Tibial artery (tissue), 4 donors: Measurements from ENCODE around the gene POLA2.

Experiments used
- DNase-seq, 2 donors: peaks; one replicate each; pipeline ENCODE4 v3.0.0-alpha.2; 2019
- H3K27ac ChIP-seq, 2 donors: fragments of 200-600 bp; sonication (generic) in 1 of 2; 1 replicate in 1 of 2; 2 replicates in 1 of 2; pipeline ENCODE4 v1.5.1; 2018 to 2019; ENCODE audit warnings: mild to moderate bottlenecking in 1 of 2
- H3K27me3 ChIP-seq, 2 donors: fragments of 200-600 bp; sonication (generic) in 1 of 2; one replicate each; pipeline versions ENCODE4 v1.5.1 to v1.6.0; 2016 to 2019
- H3K36me3 ChIP-seq, 3 donors: fragments of 200-600 bp; sonication (generic) in 2 of 3; one replicate each; pipeline ENCODE4 v1.5.1; 2016 to 2019; ENCODE audit warnings: mild to moderate bottlenecking in 2 of 3
- H3K4me1 ChIP-seq, 4 donors: fragments of 200-600 bp; sonication (generic) in 2 of 4; 1 replicate in 3 of 4; 2 replicates in 1 of 4; pipeline ENCODE4 v1.5.1; 2016 to 2019
- H3K4me3 ChIP-seq, 2 donors: fragments of 200-600 bp; sonication (generic) in 1 of 2; 1 replicate in 1 of 2; 2 replicates in 1 of 2; pipeline ENCODE4 v1.5.1; 2018 to 2019; ENCODE audit warnings: mild to moderate bottlenecking in 2 of 2
- H3K9me3 ChIP-seq, 3 donors: fragments of 200-600 bp; sonication (generic) in 1 of 3; one replicate each; pipeline ENCODE4 v1.5.1; 2016 to 2019
- CTCF ChIP-seq, 2 experiments: fragments of 200-600 bp in 1 of 2; fragments of 450-650 bp in 1 of 2; IDR thresholded peaks; one replicate each; pipeline ENCODE4 v1.5.1; 2017 to 2019; ENCODE audit warnings: antibody characterized with exemption in 2 of 2, mild to moderate bottlenecking in 1 of 2, moderate library complexity in 1 of 2
- intact Hi-C: fragments of 100-400 bp; cut with DNase I; formaldehyde crosslinking; loops from one replicate; pipeline ENCODE4 v1.15.0; 2023; ENCODE audit warnings: low total_unique reads

Gene POLA2

GRCh38 chr11:65279741-65280440, 18.1 kb downstream of the POLA2 start:
- Histone ChIP-seq H3K27me3 (no peaks in the 10 kb centered on the region), H3K4me3 (no peak overlapping the region), H3K36me3 (peaks cover 9 to 52% (median 24%) of the 10 kb centered on the region in 3 donors), H3K27ac (no peak overlapping the region), H3K9me3 (no peaks in the 10 kb centered on the region), H3K4me1 (peaks cover 0 to 7% (median under 1%) of the 10 kb centered on the region in 4 donors)
- intact Hi-C loops: no loop called here
- TF ChIP-seq CTCF (IDR thresholded peaks at IDR 0.05): no peak
- no peak for DNase-seq

- H3K4me3 ChIP-seq: no peak overlapping the region
- no peak for TF ChIP-seq CTCF (IDR thresholded peaks at IDR 0.05)
- no peak overlapping the region for H3K27ac ChIP-seq
- H3K36me3 ChIP-seq: peaks cover 9 to 60% (median 24%) of the 10 kb centered on the region in 3 donors
- intact Hi-C loops: no loop called here
- H3K27me3 ChIP-seq: no peaks in the 10 kb centered on the region
- peak in 1 of 2 donors; percentile 7 for DNase-seq
- no peaks in the 10 kb centered on the region for H3K9me3 ChIP-seq
- H3K4me1 ChIP-seq: peaks cover 0 to 7% (median 0%) of the 10 kb centered on the region in 4 donors
Observed at GRCh38 chr11:65280646-65281045, 18.9 kb downstream of the POLA2 start.

- intact Hi-C loops: no loop called here
- H3K9me3 ChIP-seq: no peaks in the 10 kb centered on the region
- TF ChIP-seq CTCF (IDR thresholded peaks at IDR 0.05): no peak
- no peak for DNase-seq
- no peak overlapping the region for H3K4me3 ChIP-seq
- H3K4me1 ChIP-seq: peaks cover 0 to 17% (median 0%) of the 10 kb centered on the region in 4 donors
- no peaks in the 10 kb centered on the region for H3K27me3 ChIP-seq
- H3K36me3 ChIP-seq: peaks cover 9 to 65% (median 15%) of the 10 kb centered on the region in 3 donors
- H3K27ac ChIP-seq: no peak overlapping the region
Observed at GRCh38 chr11:65286686-65287085, 24.9 kb downstream of the POLA2 start.

GRCh38 chr11:65287601-65288000, 25.8 kb downstream of the POLA2 start:
- no peak overlapping the region for H3K27ac ChIP-seq
- no peak for TF ChIP-seq CTCF (IDR thresholded peaks at IDR 0.05)

GRCh38 chr11:65288706-65289536, 27.2 kb downstream of the POLA2 start:
- intact Hi-C loops: no loop called here
- no peak for DNase-seq
- peaks cover 0 to 68% (median 9%) of the 10 kb centered on the region in 3 donors for H3K36me3 ChIP-seq
- H3K27me3 ChIP-seq: no peaks in the 10 kb centered on the region
- H3K4me3 ChIP-seq: no peak overlapping the region
- H3K4me1 ChIP-seq: peaks cover 0 to 17% (median 0%) of the 10 kb centered on the region in 4 donors
- H3K9me3 ChIP-seq: no peaks in the 10 kb centered on the region
- no peak for TF ChIP-seq CTCF (IDR thresholded peaks at IDR 0.05)
- no peak overlapping the region for H3K27ac ChIP-seq

More at GRCh38 chr11:65287601-65288000, 25.8 kb downstream of the POLA2 start:
- Histone ChIP-seq H3K4me3 (no peak overlapping the region), H3K9me3 (no peaks in the 10 kb centered on the region), H3K27me3 (no peaks in the 10 kb centered on the region), H3K4me1 (peaks cover 0 to 17% (median 0%) of the 10 kb centered on the region in 4 donors), H3K36me3 (peaks cover 4 to 62% (median 7%) of the 10 kb centered on the region in 3 donors)
- DNase-seq: no peak
- intact Hi-C loops: no loop called here
